Measurements from ENCODE around the gene RAB9B.

The RAB9B gene

GRCh38 chrX:103783971-103784370 lies 48.1 kb downstream of the RAB9B start:
- in situ Hi-C loops (cut with MboI; ENCODE audit: low pct_unique_long_range_greater_than_20kb, low sequenced_read_pairs, unreplicated experiment) = no loop called here
- DNase-seq (ENCODE audit: low spot score) = no peak
- TF ChIP-seq CTCF (IDR thresholded peaks at IDR 0.05; ENCODE audit: extremely low read depth, insufficient read depth, missing control alignments) = no peak

- no peak for TF ChIP-seq CTCF (IDR thresholded peaks at IDR 0.05; ENCODE audit: extremely low read depth, insufficient read depth, missing control alignments)
Observed at GRCh38 chrX:103783196-103783595, 48.9 kb downstream of the RAB9B start.

GRCh38 chrX:103782640-103783039 lies 49.4 kb downstream of the RAB9B start:
- DNase-seq (ENCODE audit: low spot score) = no peak
- in situ Hi-C loops (cut with MboI; ENCODE audit: low pct_unique_long_range_greater_than_20kb, low sequenced_read_pairs, unreplicated experiment) = no loop called here
- TF ChIP-seq CTCF (IDR thresholded peaks at IDR 0.05; ENCODE audit: extremely low read depth, insufficient read depth, missing control alignments) = no peak

More at GRCh38 chrX:103783196-103783595, 48.9 kb downstream of the RAB9B start:
- in situ Hi-C loops (cut with MboI; ENCODE audit: low pct_unique_long_range_greater_than_20kb, low sequenced_read_pairs, unreplicated experiment) = no loop called here
- no peak for DNase-seq (ENCODE audit: low spot score)

GRCh38 chrX:103781706-103782105 lies 50.4 kb downstream of the RAB9B start:
- no peak for DNase-seq (ENCODE audit: low spot score)
- in situ Hi-C loops (cut with MboI; ENCODE audit: low pct_unique_long_range_greater_than_20kb, low sequenced_read_pairs, unreplicated experiment) = no loop called here
- TF ChIP-seq CTCF (IDR thresholded peaks at IDR 0.05; ENCODE audit: extremely low read depth, insufficient read depth, missing control alignments) = no peak

- in situ Hi-C loops (cut with MboI; ENCODE audit: low pct_unique_long_range_greater_than_20kb, low sequenced_read_pairs, unreplicated experiment) = no loop called here
Observed at GRCh38 chrX:103781062-103781402, 51.0 kb downstream of the RAB9B start.

GRCh38 chrX:103780336-103781061 lies 51.6 kb downstream of the RAB9B start:
- DNase-seq (ENCODE audit: low spot score) = no peak
- in situ Hi-C loops (cut with MboI; ENCODE audit: low pct_unique_long_range_greater_than_20kb, low sequenced_read_pairs, unreplicated experiment) = no loop called here
- TF ChIP-seq CTCF (IDR thresholded peaks at IDR 0.05; ENCODE audit: extremely low read depth, insufficient read depth, missing control alignments) = no peak

More at GRCh38 chrX:103781062-103781402, 51.0 kb downstream of the RAB9B start:
- no peak for DNase-seq (ENCODE audit: low spot score)
- no peak for TF ChIP-seq CTCF (IDR thresholded peaks at IDR 0.05; ENCODE audit: extremely low read depth, insufficient read depth, missing control alignments)
